IPS DF 4.7 (cell line): ENCODE results near the gene DDX50.

Source experiments
- DNase-seq: peaks from one replicate; pipeline ENCODE4 v3.0.0-alpha.2; 2013; ENCODE audit warnings: low spot score; ENCODE audit errors: extremely low read depth

Gene DDX50

GRCh38 chr10:68987611-68988010 lies 86.5 kb downstream of the DDX50 start:
- DNase-seq, result no peak

- DNase-seq, result peak; percentile 99
Observed at GRCh38 chr10:68988530-68989316, 87.6 kb downstream of the DDX50 start, which contains the start of gene KIFBP. TSS of gene KIFBP (plus strand) at chr10:68988803. CDS start at chr10:68988833, 30 bp downstream.

DNA sequence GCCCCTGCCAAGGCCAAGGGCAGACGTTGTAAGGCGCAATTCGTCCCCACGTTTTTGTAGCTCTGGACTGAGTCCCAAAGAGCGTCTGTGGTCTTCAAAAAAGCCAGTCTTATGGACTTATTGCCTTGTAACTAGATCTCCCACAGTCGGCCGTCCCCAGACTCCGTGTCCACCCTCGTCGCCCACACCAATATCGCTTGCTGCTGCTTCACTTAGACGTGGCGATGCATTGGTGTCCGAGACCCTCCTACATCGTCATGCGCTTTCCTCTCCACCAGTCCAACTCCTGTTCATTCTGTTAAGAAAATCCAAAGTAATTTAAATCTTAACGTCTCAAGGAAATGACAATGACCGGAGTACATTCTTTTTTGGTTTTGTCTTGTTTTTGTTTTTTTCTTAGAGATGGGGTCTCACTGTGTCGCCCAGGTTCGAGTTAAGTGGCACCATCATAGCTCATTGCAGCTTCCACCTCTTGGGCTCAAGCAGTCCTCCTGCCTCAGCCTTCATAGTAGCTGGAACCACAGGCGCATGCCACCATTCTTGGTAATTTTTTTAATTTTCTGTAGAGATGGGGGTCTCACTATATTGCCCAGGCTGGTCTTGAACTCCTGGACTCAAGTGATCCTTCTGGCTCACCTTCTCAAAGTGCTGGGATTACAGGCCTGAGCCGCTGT lies 88.3 kb downstream of the DDX50 start:
- no peak for DNase-seq

GRCh38 chr10:68992636-68993440 lies 91.7 kb downstream of the DDX50 start:
- no peak for DNase-seq
